Middle frontal gyrus (tissue), 1 donor: ENCODE data around the gene TUBG2.
"Not testable (repeated sequence)": the region's sequence is repeated elsewhere in the genome, so short reads cannot be mapped to it uniquely, and the experiment has no call there.

Experiments
- DNase-seq: peaks from one replicate; pipeline ENCODE4 v3.0.0-alpha.2; 2015; ENCODE audit warnings: low spot score; ENCODE audit errors: extremely low spot score

The TUBG2 gene

GRCh38 chr17:42659079-42659931 lies at the start of gene TUBG2:
Gene TUBG2 (plus strand): TSS chr17:42659284. CDS start chr17:42659504, 220 bp downstream.
- peak; percentile 79 for DNase-seq

GRCh38 chr17:42609814-42610801 lies 49.0 kb upstream of the TUBG2 start:
- DNase-seq = not testable (repeated sequence)

DNA sequence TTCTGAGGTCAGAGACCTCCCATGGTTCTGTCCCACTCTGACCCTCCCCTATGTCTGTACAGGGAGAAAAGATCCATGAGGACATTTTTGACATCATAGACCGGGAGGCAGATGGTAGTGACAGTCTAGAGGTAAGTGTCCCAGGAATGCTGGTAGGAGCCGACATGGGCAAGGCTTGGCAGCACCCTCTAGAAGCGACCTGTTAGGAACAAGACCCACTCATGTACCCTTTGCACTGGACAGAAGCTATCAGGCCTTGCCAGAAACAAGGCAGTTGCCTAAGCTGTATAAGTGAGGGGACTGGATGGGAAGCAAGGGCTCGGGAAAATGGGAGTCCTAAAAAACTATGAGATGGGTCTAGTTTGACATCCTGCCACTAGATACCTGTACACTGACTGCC lies 47.1 kb upstream of the TUBG2 start:
- no peak for DNase-seq

DNA sequence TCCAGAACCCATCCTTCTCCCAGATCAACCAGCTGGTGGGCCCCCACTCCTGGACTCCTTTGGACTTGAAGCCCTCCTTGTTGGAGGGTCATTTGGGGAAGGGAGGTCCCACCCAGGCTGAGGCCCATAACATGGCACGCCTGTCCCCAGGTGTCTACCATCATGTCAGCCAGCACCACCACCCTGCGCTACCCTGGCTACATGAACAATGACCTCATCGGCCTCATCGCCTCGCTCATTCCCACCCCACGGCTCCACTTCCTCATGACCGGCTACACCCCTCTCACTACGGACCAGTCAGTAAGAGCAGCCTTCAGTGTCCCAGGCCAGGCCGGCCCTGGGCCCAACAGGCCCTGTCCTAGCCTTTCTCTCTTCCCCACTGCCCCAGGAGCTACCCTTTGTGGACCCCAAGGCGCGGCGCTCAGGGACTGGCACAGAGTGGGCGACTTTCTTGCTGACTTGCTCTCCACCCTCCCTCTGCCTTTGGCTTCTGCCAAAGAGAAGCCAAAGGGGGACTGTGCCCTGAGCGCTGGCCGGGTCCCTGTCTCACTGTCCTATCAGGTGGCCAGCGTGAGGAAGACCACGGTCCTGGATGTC lies 45.3 kb upstream of the TUBG2 start:
- no peak for DNase-seq

GRCh38 chr17:42617956-42618431 lies 41.1 kb upstream of the TUBG2 start:
- no peak for DNase-seq

DNA sequence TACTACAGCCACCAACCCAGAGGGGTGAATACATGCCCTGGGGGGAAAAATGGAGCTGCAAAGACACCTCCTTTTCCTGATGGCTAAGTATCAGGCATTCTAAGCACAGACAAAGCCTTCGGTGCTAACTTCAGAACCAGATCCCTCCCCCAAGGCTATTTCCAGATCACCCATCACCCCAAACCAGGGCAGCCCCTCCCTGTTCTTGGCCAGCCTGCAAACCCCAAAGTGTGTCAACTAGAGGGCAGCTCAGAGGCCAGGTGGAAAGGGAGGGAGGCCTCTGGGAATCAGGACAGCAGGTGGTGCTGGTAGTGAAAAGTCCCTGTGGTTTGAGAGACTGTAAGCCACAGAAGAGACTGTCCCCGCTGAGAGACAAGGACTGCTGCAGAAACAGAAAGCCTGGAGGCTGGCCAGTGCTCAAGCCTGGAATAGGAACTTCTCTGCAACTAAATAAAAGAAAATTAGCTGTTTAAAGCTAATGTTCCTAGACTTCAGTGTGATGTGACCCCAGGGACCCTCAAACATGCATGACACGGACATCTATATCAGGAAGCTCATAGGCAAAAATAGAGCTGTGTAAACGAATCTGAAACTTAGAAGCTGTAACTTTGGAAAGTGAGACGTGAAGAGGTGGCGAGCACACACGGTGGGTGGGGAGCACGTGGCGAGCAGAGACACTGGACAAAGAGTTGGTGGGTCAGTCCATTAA lies 40.5 kb upstream of the TUBG2 start:
- DNase-seq = no peak

DNA sequence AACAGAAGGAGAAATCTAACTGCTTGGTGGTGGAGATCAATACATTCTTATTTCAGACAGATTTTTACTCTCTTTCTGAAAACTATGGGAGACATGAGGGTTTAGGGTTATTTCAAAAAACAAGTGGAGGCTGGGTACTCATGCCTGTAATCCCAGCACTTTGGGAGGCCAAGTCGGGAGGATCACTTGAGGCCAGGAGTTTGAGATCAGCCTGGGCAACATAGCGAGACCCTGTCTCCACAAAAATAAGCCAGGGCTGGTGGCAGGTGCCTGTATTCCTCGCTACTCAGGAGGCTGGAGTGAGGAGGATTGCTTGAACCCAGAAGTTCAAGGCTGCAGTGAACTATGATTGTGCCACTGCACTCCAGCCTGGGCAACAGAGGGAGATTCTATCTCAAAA lies 37.1 kb upstream of the TUBG2 start:
- not testable (repeated sequence) for DNase-seq

- DNase-seq = no peak
Measured at GRCh38 chr17:42623271-42623670, 35.8 kb upstream of the TUBG2 start.

- DNase-seq = no peak
Measured at GRCh38 chr17:42623732-42624596, 35.1 kb upstream of the TUBG2 start.

GRCh38 chr17:42627032-42627764 lies 31.9 kb upstream of the TUBG2 start:
- not testable (repeated sequence) for DNase-seq

DNA sequence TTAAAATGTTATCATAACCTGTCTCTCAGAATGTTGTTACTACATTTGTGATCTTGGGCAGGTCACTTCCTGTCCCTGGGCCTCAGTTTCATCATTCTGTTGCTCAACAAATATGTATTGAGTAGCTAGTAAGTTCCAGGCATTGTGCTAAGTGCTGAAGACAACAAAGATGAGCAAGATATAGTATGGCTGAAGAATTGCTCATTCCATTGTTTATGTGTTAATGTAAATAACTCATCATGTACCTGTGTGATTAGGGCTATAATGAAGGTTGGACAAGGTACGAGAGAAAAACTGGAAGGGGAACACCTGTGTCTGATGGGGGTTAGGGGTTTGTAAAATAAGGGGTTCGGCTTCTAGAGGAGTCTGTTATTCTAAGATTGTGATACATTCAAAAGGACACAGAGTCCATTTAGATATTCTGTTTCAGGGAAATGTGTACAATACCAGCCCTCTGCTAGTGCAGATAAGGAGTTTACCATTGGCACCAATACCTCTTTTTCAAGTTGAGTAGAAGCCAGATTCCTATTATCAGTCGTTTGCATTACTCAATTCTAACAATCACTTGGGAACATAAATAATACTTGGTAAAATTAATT lies 29.6 kb upstream of the TUBG2 start:
- DNase-seq = no peak

DNA sequence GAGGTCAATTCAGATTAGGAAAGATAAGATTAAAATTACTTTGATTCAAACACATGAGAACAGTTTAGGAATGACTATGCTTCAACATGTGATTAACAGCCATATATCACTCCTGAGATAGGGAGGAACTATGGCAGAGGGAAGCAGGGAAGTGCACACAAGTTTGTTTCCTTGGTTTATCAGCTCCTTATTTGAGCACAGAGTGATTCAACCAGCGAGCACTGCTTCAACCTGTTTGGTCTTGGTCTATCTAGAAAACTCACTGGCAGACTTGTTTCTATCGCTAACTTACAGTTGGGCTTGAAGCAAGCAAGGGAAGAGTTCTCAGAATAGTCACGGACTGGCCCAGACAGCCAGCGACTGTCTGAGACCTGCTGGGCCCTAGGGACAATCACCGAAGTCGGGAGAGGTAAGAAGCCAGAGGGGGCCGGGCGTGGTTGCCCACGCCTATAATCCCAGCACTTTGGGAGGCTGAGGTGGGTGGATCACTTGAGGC lies 26.1 kb upstream of the TUBG2 start:
- DNase-seq = no peak

GRCh38 chr17:42639525-42640113 lies 19.5 kb upstream of the TUBG2 start:
- no peak for DNase-seq

- DNase-seq = no peak
Measured at GRCh38 chr17:42640121-42640520, 19.0 kb upstream of the TUBG2 start.

DNA sequence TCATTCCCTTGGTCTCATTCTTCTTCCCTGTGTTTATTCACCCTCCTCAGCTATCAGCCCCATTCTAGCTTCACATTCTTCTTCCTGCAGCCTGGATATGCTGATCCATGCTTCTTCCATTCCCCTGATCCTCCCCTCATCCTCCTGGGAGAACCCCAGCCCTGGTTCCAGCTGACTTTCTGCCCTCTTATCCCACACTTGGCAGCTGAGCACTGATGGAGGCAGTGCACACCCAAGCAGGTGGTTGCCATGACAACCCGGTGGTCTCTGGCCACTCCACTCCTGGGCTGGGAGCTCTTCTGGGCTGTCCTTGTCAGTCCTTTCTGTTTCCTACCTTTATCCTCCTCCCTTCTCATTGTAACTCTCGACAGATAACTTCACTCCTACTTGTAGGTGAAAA lies 16.7 kb upstream of the TUBG2 start:
- no peak for DNase-seq

DNA sequence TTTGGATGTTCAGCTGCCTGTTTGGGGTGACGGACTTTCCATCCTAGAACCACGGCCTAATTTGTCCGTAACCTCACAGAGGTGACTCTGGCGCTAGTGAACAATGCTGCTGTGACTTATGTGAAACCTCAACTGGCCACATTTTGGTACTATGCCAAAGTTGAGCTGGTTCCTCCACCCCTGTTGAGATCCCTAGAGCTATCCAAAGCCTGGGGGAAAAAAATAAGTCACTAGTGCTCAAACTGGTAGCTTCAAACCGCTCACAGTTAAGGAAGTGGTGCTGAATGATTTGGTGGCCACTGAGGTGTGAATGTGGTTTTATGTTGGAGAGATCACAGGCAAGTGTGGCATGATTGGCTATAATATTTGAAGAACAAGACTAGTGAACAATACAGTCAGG lies 11.3 kb upstream of the TUBG2 start:
- DNase-seq = no peak

GRCh38 chr17:42651392-42651791 lies 7.7 kb upstream of the TUBG2 start:
- no peak for DNase-seq
